ENCODE measurements around the gene INTS6. TPM values are rescaled to one million over a fixed set of nuclear protein-coding genes. Genes with fewer than 3 reads are reported as not detected.

Gene INTS6
- total and polyA plus RNA-seq, 2 experiments from 2014 or later: 18.2 to 59.4 TPM

GRCh38 chr13:51467730-51468129 lies 14.9 kb upstream of the INTS6 start:
- H3K9ac ChIP-seq: no peak overlapping the region
- no peaks in the 10 kb centered on the region for H3K27me3 ChIP-seq (replicated peaks; ENCODE audit: insufficient read depth)
- no peaks in the 10 kb centered on the region for H3K9me3 ChIP-seq (ENCODE audit: low read depth)
- H3K36me3 ChIP-seq (ENCODE audit: low read depth): no peaks in the 10 kb centered on the region
- no peaks in the 10 kb centered on the region for H3F3A ChIP-seq (ENCODE audit: insufficient read depth)
- no peaks in the 10 kb centered on the region for H3K79me2 ChIP-seq (ENCODE audit: insufficient read depth)
- 71 to 81% methylated on average over 3 of the region's 3 CpGs for WGBS, 2 experiments (ENCODE audit: low coverage in 1 of 2, low lambda C conversion rate in 2 of 2, missing lambda C conversion rate in 2 of 2)
- no peak for DNase-seq
- no peak overlapping the region for H3K27ac ChIP-seq
- no peak overlapping the region for H3K4me2 ChIP-seq (ENCODE audit: unreplicated experiment)
- no peak overlapping the region for H3K4me3 ChIP-seq
- H4K20me1 ChIP-seq (ENCODE audit: insufficient read depth): no peaks in the 10 kb centered on the region
- in situ Hi-C loops (cut with MboI): no loop called here
- no peaks in the 10 kb centered on the region for H3K9me2 ChIP-seq (ENCODE audit: insufficient read depth)
- TF ChIP-seq EZH2phosphoT487 (IDR thresholded peaks at IDR 0.05; ENCODE audit: insufficient read depth, low read depth) (no peak), EZH2 (IDR thresholded peaks at IDR 0.05; ENCODE audit: insufficient read depth, poor library complexity, severe bottlenecking) (no peak)
- no peak overlapping the region for H2AFZ ChIP-seq
- H3K4me1 ChIP-seq (ENCODE audit: insufficient read depth): no peaks in the 10 kb centered on the region

- H3K36me3 ChIP-seq (ENCODE audit: low read depth): no peaks in the 10 kb centered on the region
- H3K27ac ChIP-seq: no peak overlapping the region
- no peak overlapping the region for H3K9ac ChIP-seq
- no peaks in the 10 kb centered on the region for H3K79me2 ChIP-seq (ENCODE audit: insufficient read depth)
- TF ChIP-seq EZH2phosphoT487 (IDR thresholded peaks at IDR 0.05; ENCODE audit: insufficient read depth, low read depth) (no peak), EZH2 (IDR thresholded peaks at IDR 0.05; ENCODE audit: insufficient read depth, poor library complexity, severe bottlenecking) (no peak)
- no peaks in the 10 kb centered on the region for H4K20me1 ChIP-seq (ENCODE audit: insufficient read depth)
- no peaks in the 10 kb centered on the region for H3K9me2 ChIP-seq (ENCODE audit: insufficient read depth)
- H3K9me3 ChIP-seq (ENCODE audit: low read depth): no peaks in the 10 kb centered on the region
- no peaks in the 10 kb centered on the region for H3K4me1 ChIP-seq (ENCODE audit: insufficient read depth)
- no peak overlapping the region for H3K4me3 ChIP-seq
- H3F3A ChIP-seq (ENCODE audit: insufficient read depth): no peaks in the 10 kb centered on the region
- H3K27me3 ChIP-seq (replicated peaks; ENCODE audit: insufficient read depth): no peaks in the 10 kb centered on the region
- H2AFZ ChIP-seq: no peak overlapping the region
- no peak for DNase-seq
- in situ Hi-C loops (cut with MboI): no loop called here
- H3K4me2 ChIP-seq (ENCODE audit: unreplicated experiment): no peak overlapping the region
Measured at GRCh38 chr13:51465124-51465523, 12.3 kb upstream of the INTS6 start.

GRCh38 chr13:51457086-51457815 lies 4.4 kb upstream of the INTS6 start:
- Histone ChIP-seq H3K27me3 (replicated peaks; ENCODE audit: insufficient read depth) (no peaks in the 10 kb centered on the region), H3K4me1 (ENCODE audit: insufficient read depth) (peaks cover 6% of the 10 kb centered on the region), H3K9me3 (ENCODE audit: low read depth) (no peaks in the 10 kb centered on the region), H3K4me2 (ENCODE audit: unreplicated experiment) (no peak overlapping the region), H3K36me3 (ENCODE audit: low read depth) (no peaks in the 10 kb centered on the region), H2AFZ (no peak overlapping the region), H3K9ac (no peak overlapping the region), H4K20me1 (ENCODE audit: insufficient read depth) (no peaks in the 10 kb centered on the region), H3K27ac (no peak overlapping the region), H3F3A (ENCODE audit: insufficient read depth) (no peaks in the 10 kb centered on the region), H3K4me3 (no peak overlapping the region), H3K9me2 (ENCODE audit: insufficient read depth) (no peaks in the 10 kb centered on the region), H3K79me2 (ENCODE audit: insufficient read depth) (peaks cover 16% of the 10 kb centered on the region)
- no peak for TF ChIP-seq EZH2 (IDR thresholded peaks at IDR 0.05; ENCODE audit: insufficient read depth, poor library complexity, severe bottlenecking)
- TF ChIP-seq EZH2phosphoT487 (IDR thresholded peaks at IDR 0.05; ENCODE audit: insufficient read depth, low read depth): no peak
- WGBS, 2 experiments (ENCODE audit: low coverage in 1 of 2, low lambda C conversion rate in 2 of 2, missing lambda C conversion rate in 2 of 2): 91 to 92% methylated on average over 15 of the region's 15 CpGs
- no peak for DNase-seq
- in situ Hi-C loops (cut with MboI): no loop called here

DNA sequence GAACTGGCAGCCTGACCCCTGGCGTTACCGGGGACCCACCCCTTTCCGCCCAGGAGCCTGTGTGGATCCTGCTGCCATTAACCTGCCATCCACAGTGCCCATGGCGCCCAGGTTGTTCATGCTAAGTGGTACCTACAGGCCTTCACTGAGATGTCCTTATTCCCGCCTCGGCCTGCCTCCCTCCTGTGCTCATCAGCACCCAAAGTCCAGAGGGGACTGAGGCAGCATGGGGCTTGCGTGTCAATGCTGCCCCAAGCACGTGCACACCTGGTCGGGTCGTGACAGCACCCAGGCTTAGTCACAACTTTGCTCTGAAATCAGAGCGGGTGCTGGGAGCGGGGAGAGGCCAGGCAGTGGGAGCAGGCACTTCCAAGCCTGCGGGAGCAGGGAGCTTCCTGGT lies 3.7 kb upstream of the INTS6 start:
- H3K4me1 ChIP-seq (ENCODE audit: insufficient read depth): peaks cover 6% of the 10 kb centered on the region
- H3K9me2 ChIP-seq (ENCODE audit: insufficient read depth): no peaks in the 10 kb centered on the region
- WGBS, 2 experiments (ENCODE audit: low coverage in 1 of 2, low lambda C conversion rate in 2 of 2, missing lambda C conversion rate in 2 of 2): 95 to 99% methylated on average over 12 to 13 of the region's 13 CpGs

More for the DNA sequence above, 3.7 kb upstream of the INTS6 start:
- no peak for DNase-seq
- Histone ChIP-seq H3K27me3 (replicated peaks; ENCODE audit: insufficient read depth) (no peaks in the 10 kb centered on the region), H3K9me3 (ENCODE audit: low read depth) (no peaks in the 10 kb centered on the region), H3K4me2 (ENCODE audit: unreplicated experiment) (no peak overlapping the region), H4K20me1 (ENCODE audit: insufficient read depth) (no peaks in the 10 kb centered on the region), H2AFZ (no peak overlapping the region), H3K36me3 (ENCODE audit: low read depth) (no peaks in the 10 kb centered on the region), H3K9ac (no peak overlapping the region), H3K4me3 (no peak overlapping the region), H3F3A (ENCODE audit: insufficient read depth) (no peaks in the 10 kb centered on the region), H3K79me2 (ENCODE audit: insufficient read depth) (peaks cover 16% of the 10 kb centered on the region), H3K27ac (no peak overlapping the region)
- in situ Hi-C loops (cut with MboI): no loop called here
- TF ChIP-seq EZH2phosphoT487 (IDR thresholded peaks at IDR 0.05; ENCODE audit: insufficient read depth, low read depth) (no peak), EZH2 (IDR thresholded peaks at IDR 0.05; ENCODE audit: insufficient read depth, poor library complexity, severe bottlenecking) (no peak)
